MG63 (cell line): Measurements from ENCODE around the gene CERKL. TPM values are rescaled to one million over a fixed set of nuclear protein-coding genes. Genes with fewer than 3 reads are reported as not detected.

Experiments
- DNase-seq: peaks from one replicate; pipeline ENCODE4 v3.0.0-alpha.2; 2020
- H3K27me3 ChIP-seq: fragments of 250-450 bp; sonication (Bioruptor Pico); 2 replicates; pipeline ENCODE4 v1.5.1; 2020; ENCODE audit warnings: mild to moderate bottlenecking, moderate library complexity
- H3K36me3 ChIP-seq: fragments of 250-450 bp; sonication (Bioruptor Pico); 2 replicates; pipeline ENCODE4 v1.5.1; 2020; ENCODE audit warnings: mild to moderate bottlenecking, moderate library complexity
- H3K4me3 ChIP-seq: fragments of 250-450 bp; sonication (Bioruptor Pico); 2 replicates; pipeline ENCODE4 v1.5.1; 2020; ENCODE audit warnings: mild to moderate bottlenecking, moderate library complexity
- H3K9me3 ChIP-seq: fragments of 250-450 bp; sonication (Bioruptor Pico); 2 replicates; pipeline ENCODE4 v1.5.1; 2020; ENCODE audit warnings: mild to moderate bottlenecking, moderate library complexity
- total RNA-seq: library from RNA; depleted of rRNA; stranded (reverse); fragments of >200 nt; shearing (Covaris generic); gene quantifications from 2 replicates; pipeline ENCODE4 v1.2.3, GENCODE V29; 2014; ENCODE audit warnings: low replicate concordance; rRNA removed

CERKL gene
- total RNA-seq, 1 experiment from 2014 or later: not detected

- Histone ChIP-seq H3K36me3 (peaks cover 52% of the 10 kb centered on the region), H3K9me3 (no peaks in the 10 kb centered on the region), H3K4me3 (no peak overlapping the region), H3K27me3 (no peaks in the 10 kb centered on the region)
- DNase-seq: no peak
These were observed 130.9 kb downstream of the CERKL start for GRCh38 chr2:181526014-181526413.

- peaks cover 38% of the 10 kb centered on the region for H3K36me3 ChIP-seq
- no peaks in the 10 kb centered on the region for H3K27me3 ChIP-seq
- H3K4me3 ChIP-seq: no peak overlapping the region
- no peaks in the 10 kb centered on the region for H3K9me3 ChIP-seq
- no peak for DNase-seq
These were observed 133.1 kb downstream of the CERKL start for GRCh38 chr2:181523756-181524155.

GRCh38 chr2:181520253-181520652, 136.7 kb downstream of the CERKL start:
- Histone ChIP-seq H3K4me3 (no peak overlapping the region), H3K36me3 (peaks cover 19% of the 10 kb centered on the region), H3K9me3 (no peaks in the 10 kb centered on the region), H3K27me3 (no peaks in the 10 kb centered on the region)
- DNase-seq: no peak

GRCh38 chr2:181517685-181518301, 139.1 kb downstream of the CERKL start:
- H3K4me3 ChIP-seq: no peak overlapping the region
- DNase-seq: no peak
- H3K36me3 ChIP-seq: peaks cover 12% of the 10 kb centered on the region
- no peaks in the 10 kb centered on the region for H3K27me3 ChIP-seq
- H3K9me3 ChIP-seq: no peaks in the 10 kb centered on the region

- DNase-seq: no peak
These were observed 139.9 kb downstream of the CERKL start for GRCh38 chr2:181516992-181517391.

GRCh38 chr2:181515719-181516118, 141.2 kb downstream of the CERKL start:
- H3K4me3 ChIP-seq: no peak overlapping the region
- H3K27me3 ChIP-seq: no peaks in the 10 kb centered on the region
- DNase-seq: no peak
- H3K36me3 ChIP-seq: peaks cover 19% of the 10 kb centered on the region
- H3K9me3 ChIP-seq: no peaks in the 10 kb centered on the region

More at GRCh38 chr2:181516992-181517391, 139.9 kb downstream of the CERKL start:
- peaks cover 12% of the 10 kb centered on the region for H3K36me3 ChIP-seq
- H3K27me3 ChIP-seq: no peaks in the 10 kb centered on the region
- H3K4me3 ChIP-seq: no peak overlapping the region
- H3K9me3 ChIP-seq: no peaks in the 10 kb centered on the region

GRCh38 chr2:181500201-181500600, 156.7 kb downstream of the CERKL start:
- Histone ChIP-seq H3K9me3 (no peaks in the 10 kb centered on the region), H3K36me3 (peaks cover 20% of the 10 kb centered on the region), H3K27me3 (no peaks in the 10 kb centered on the region), H3K4me3 (no peak overlapping the region)
- no peak for DNase-seq

- no peak for DNase-seq
- peaks cover 24% of the 10 kb centered on the region for H3K36me3 ChIP-seq
- no peaks in the 10 kb centered on the region for H3K9me3 ChIP-seq
- H3K4me3 ChIP-seq: no peak overlapping the region
- no peaks in the 10 kb centered on the region for H3K27me3 ChIP-seq
These were observed 157.7 kb downstream of the CERKL start for GRCh38 chr2:181499231-181499630.

Other genes starting within 250 kb of the CERKL start
- gene ITGA4, start 199.7 kb downstream of the CERKL start, total RNA-seq: 18.9 and 19.3 TPM in 2 replicates
- gene NEUROD1, start 23.4 kb upstream of the CERKL start, total RNA-seq: not detected in 2 replicates
- gene ITPRID2, start 234.6 kb upstream of the CERKL start, total RNA-seq: 47.7 and 58.0 TPM in 2 replicates